Coronary artery (tissue), 2 donors: ENCODE results near the gene PNPLA3.

Experiments
- DNase-seq: peaks from one replicate; pipeline ENCODE4 v3.0.0-alpha.2; 2017; ENCODE audit warnings: low spot score
- H3K27ac ChIP-seq, 2 donors: fragments of 200-600 bp; sonication (generic); one replicate each; pipeline ENCODE4 v1.5.1; 2016 to 2019
- H3K4me3 ChIP-seq: fragments of 200-600 bp; sonication (generic); 2 replicates; pipeline ENCODE4 v1.5.1; 2016; ENCODE audit warnings: mild to moderate bottlenecking, moderate library complexity
- TF ChIP-seq, protein P1 (sequence below): fragments of 200-600 bp; sonication (generic); IDR thresholded peaks from one replicate; pipeline ENCODE4 v1.5.1; 2019; ENCODE audit warnings: antibody characterized with exemption

Gene PNPLA3

DNA sequence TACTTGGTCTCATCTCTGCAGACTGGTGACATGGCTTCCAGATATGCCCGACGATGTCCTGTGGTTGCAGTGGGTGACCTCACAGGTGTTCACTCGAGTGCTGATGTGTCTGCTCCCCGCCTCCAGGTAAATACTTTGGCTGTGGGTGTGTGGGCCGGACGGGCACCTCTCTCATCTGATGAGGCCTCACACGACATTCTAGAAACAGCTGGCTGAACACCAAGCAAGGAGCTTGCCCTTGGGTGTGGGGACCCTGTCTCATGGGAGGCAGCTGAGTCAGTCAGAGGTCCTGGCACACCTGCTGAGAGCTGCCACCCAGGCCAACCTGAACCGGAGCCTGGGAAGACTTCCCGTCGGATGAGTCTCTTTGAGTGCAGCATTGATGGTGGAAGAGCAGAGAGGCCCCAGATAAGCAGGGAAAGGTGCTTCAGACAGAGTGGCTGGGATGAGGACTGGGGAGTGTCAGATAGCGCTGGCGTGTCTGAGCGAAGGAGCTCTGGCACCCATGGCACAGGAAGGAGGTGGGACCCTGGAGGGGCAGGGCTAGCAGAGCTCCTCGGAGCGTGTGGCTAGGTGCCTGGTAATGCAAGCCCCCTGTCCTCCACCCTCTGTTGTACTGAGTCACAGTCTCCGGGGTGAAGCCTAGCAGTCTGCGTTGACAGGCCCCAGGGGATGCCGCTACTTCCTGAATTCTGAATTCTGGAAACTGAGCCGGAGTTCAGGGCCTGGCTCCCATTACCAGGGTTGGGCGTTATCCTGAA, 21.2 kb downstream of the PNPLA3 start:
- no peak overlapping the region for H3K4me3 ChIP-seq
- TF ChIP-seq, protein P1, sequence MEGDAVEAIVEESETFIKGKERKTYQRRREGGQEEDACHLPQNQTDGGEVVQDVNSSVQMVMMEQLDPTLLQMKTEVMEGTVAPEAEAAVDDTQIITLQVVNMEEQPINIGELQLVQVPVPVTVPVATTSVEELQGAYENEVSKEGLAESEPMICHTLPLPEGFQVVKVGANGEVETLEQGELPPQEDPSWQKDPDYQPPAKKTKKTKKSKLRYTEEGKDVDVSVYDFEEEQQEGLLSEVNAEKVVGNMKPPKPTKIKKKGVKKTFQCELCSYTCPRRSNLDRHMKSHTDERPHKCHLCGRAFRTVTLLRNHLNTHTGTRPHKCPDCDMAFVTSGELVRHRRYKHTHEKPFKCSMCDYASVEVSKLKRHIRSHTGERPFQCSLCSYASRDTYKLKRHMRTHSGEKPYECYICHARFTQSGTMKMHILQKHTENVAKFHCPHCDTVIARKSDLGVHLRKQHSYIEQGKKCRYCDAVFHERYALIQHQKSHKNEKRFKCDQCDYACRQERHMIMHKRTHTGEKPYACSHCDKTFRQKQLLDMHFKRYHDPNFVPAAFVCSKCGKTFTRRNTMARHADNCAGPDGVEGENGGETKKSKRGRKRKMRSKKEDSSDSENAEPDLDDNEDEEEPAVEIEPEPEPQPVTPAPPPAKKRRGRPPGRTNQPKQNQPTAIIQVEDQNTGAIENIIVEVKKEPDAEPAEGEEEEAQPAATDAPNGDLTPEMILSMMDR, result no peak
- no peak overlapping the region for H3K27ac ChIP-seq
- no peak for DNase-seq

DNA sequence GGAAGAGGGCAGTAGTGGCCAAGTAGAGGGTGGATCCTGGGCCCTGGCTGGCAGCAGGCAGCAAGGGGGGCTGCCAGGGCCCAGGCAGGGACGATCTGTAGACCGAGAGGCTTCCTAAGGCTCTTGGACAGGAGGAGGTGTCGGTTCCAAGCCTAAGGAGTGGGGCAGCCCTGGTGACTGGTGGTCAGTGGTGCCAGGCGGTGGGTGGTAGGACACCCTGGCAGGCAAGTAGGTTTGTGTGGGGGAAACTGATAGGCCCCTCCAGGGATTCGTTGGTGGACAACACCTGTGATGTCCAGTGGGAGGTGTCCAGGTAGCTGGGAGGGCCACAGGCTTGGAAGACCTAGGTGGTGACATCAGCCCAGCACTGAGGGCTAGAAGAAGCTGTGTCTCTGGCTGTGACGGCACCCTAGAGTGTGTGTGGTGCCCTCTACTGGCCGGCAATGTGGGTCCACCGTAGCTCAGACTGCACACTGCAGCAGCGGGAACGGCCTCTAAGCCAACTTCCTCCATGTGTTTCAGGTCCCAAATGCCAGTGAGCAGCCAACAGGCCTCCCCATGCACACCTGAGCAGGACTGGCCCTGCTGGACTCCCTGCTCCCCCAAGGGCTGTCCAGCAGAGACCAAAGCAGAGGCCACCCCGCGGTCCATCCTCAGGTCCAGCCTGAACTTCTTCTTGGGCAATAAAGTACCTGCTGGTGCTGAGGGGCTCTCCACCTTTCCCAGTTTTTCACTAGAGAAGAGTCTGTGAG, 22.2 kb downstream of the PNPLA3 start:
- TF ChIP-seq, protein P1, result peak; percentile 12
- Histone ChIP-seq H3K27ac (no peak overlapping the region), H3K4me3 (no peak overlapping the region)
- DNase-seq, result no peak

DNA sequence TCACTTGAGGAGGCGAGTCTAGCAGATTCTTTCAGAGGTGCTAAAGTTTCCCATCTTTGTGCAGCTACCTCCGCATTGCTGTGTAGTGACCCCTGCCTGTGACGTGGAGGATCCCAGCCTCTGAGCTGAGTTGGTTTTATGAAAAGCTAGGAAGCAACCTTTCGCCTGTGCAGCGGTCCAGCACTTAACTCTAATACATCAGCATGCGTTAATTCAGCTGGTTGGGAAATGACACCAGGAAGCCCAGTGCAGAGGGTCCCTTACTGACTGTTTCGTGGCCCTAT, 22.7 kb downstream of the PNPLA3 start:
- no peak for DNase-seq
- Histone ChIP-seq H3K4me3 (no peak overlapping the region), H3K27ac (no peak overlapping the region)
- TF ChIP-seq, protein P1, result no peak

DNA sequence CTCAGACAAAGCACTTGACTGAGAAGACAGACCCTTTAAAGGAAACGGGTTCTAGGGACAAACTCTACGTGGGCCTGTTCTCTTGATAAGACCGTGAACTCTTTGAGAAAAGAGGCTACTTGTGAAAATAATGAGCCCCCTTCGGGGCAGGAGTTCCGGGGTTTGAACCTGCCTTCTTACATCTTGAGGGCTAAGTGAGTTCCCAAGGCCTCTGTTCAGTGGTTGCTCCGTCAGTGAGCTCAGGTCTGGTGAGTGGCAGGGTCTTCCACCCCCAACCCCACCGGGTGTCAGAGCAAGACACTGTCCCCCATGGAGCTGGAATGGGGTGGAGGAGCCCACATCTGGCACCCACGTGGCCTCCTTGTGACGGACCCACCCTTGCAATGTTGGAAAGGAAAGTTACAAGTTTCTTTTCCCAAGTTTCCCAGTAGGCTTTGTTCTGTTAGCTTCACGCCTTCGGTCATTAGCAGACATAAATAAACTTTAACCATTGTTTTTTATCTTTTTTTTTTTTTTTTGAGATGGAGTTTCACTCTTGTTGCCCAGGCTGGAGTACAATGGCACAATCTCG, 25.3 kb downstream of the PNPLA3 start:
- DNase-seq, result no peak
- TF ChIP-seq, protein P1, result no peak
- no peak overlapping the region for H3K4me3 ChIP-seq
- H3K27ac ChIP-seq, result no peak overlapping the region

GRCh38 chr22:43951391-43951790, 27.8 kb downstream of the PNPLA3 start:
- DNase-seq, result no peak
- Histone ChIP-seq H3K4me3 (no peak overlapping the region), H3K27ac (no peak overlapping the region)
- TF ChIP-seq, protein P1, result no peak

GRCh38 chr22:43951966-43952365, 28.4 kb downstream of the PNPLA3 start:
- no peak overlapping the region for H3K27ac ChIP-seq
- TF ChIP-seq, protein P1, result no peak
- no peak overlapping the region for H3K4me3 ChIP-seq
- no peak for DNase-seq
